HPDE6-E6E7 (cell line): ENCODE data around the gene ZNF107.
"Not testable (repeated sequence)": the region's sequence is repeated elsewhere in the genome, so short reads cannot be mapped to it uniquely, and the experiment has no call there.

Source experiments
- DNase-seq: peaks from one replicate; pipeline ENCODE4 v3.0.0; 2011; ENCODE audit warnings: missing footprints; ENCODE audit errors: extremely low spot score

ZNF107 gene

GRCh38 chr7:64733550-64734240 is 67.8 kb downstream of the ZNF107 start:
- no peak for DNase-seq

- DNase-seq, result no peak
These were observed 70.6 kb downstream of the ZNF107 start for GRCh38 chr7:64736575-64736974.

- not testable (repeated sequence) for DNase-seq
These were observed 72.5 kb downstream of the ZNF107 start for GRCh38 chr7:64738403-64738802.

- DNase-seq, result not testable (repeated sequence)
These were observed 73.0 kb downstream of the ZNF107 start for GRCh38 chr7:64738953-64739352.

GRCh38 chr7:64744680-64745079 is 78.7 kb downstream of the ZNF107 start:
- DNase-seq, result no peak

GRCh38 chr7:64747802-64748201 is 81.9 kb downstream of the ZNF107 start:
- DNase-seq, result no peak

- DNase-seq, result no peak
These were observed 87.1 kb downstream of the ZNF107 start for GRCh38 chr7:64753032-64753431.

- no peak for DNase-seq
These were observed 89.9 kb downstream of the ZNF107 start for GRCh38 chr7:64755865-64756264.

GRCh38 chr7:64758151-64758550 is 92.2 kb downstream of the ZNF107 start:
- no peak for DNase-seq
